NCI-H187 treated with DMSO at 0.1 percent for 48 hours (cell line): Measurements from ENCODE around the gene RALGPS1.
"Not testable (repeated sequence)": the region's sequence is repeated elsewhere in the genome, so short reads cannot be mapped to it uniquely, and the experiment has no call there.

Source experiments
- DNase-seq: peaks from one replicate; lab custom pipeline; 2025; lab: John Stamatoyannopoulos, UW

RALGPS1 gene

GRCh38 chr9:127137640-127138360 is 223.2 kb downstream of the RALGPS1 start:
- no peak for DNase-seq

DNA sequence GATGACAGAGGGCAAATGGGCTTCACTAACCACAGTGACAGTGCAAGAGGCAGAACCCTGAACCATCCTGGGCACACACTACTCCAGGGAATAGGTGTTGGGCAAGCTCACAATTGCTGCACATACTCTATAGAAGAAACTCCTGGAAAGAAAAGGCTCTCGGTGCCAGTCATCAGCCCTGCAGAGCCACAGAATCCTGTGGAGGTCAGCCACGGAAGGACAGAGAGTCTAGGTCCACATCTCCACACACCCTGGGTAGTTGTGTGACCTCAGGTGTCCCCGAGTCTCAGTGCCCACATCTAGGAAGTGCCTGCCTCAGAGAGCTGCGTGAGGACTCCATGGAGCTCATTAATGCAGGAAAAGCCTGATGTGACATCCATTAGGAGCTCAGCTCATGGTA is 223.9 kb downstream of the RALGPS1 start:
- no peak for DNase-seq

GRCh38 chr9:127139071-127139731 is 224.6 kb downstream of the RALGPS1 start:
- no peak for DNase-seq

GRCh38 chr9:127139775-127140174 is 225.2 kb downstream of the RALGPS1 start:
- no peak for DNase-seq

- no peak for DNase-seq
These were observed 225.6 kb downstream of the RALGPS1 start for GRCh38 chr9:127140181-127140580.

DNA sequence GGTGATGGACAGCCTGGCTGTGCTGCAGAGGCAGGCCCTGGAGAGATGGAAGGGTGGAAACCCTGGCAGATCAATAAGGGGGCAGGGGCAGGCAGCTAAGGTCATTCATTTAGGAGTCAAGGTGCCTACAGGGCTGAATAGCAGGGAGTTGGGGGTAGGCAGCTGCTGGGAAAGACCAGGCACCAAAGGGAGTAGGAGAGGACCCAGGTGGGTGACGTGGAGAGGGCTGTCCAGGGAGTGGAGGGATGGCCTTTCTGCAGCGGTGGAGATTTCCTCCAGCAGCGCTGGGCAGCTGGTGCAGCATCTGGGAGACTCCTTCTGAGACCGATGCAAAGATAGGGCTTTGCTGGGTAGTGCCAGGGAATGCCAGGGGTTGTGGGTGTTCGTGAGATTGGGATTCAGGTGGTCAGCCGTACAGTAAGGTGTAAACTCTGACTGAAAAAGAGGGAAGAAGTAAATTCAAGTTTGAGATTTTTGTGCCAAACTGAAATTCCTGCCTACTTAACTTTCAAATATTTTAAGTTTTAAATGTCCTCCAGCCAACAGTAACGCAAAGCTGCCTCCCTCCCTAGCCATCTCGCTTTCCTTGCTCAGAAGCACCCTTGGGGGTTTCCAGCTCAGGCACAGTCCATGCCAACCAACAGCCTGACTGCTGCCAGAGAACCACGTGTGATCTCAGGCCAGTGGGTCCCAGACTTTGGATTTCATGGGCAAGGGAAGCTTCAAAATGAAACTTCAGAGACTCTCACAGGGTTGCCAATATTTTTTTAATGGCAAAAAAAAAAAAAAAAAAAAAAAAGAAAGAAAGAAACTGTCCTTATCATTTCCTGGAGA is 226.5 kb downstream of the RALGPS1 start:
- DNase-seq, result no peak

GRCh38 chr9:127142291-127142690 is 227.7 kb downstream of the RALGPS1 start:
- no peak for DNase-seq

- no peak for DNase-seq
These were observed 228.4 kb downstream of the RALGPS1 start for GRCh38 chr9:127142931-127143464.

DNA sequence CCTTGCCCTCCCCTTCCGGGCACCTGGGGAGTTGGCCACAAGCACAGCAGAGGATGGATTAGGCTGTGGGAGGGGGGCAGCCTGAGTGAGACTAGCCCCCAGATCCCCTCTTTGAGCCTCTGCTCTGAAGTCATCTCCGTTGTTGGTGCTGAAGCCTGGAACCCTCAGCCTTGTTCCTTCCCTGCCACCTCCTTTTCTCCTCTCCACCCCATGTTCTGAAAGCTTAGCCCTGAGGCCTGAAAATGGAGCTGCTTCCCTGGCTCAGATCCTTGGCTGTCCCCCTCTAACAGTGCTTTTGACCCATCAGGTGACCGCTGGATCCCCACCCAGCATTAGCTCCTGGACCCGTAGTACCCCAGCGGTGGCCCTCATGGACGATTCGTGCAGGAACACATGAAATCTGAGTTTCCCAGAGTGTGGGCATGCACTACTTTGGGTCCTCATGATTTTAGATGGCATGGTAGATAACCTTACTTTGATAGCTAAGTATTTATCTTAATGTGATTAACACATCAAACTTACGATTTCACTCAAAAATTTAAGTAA is 229.4 kb downstream of the RALGPS1 start:
- no peak for DNase-seq

- DNase-seq, result no peak
These were observed 230.3 kb downstream of the RALGPS1 start for GRCh38 chr9:127144670-127145445.

DNA sequence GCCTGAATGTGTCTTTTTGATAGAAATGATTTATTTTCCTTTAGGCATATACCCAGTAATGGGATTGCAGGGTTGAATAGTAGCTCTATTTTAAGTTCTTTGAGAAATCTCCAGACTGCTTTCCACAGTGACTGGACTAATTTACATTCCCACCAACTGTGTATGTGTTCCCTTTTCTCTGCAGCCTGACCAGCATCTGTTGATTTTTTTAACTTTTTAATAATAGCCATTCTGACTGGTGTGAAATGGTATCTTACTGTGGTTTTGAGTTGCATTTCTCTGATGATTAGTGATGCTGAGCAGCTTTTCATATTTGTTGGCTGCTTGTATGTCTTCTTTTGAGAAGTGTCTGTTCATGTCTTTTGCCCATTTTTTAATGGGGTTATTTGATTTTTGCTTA is 232.3 kb downstream of the RALGPS1 start:
- DNase-seq, result not testable (repeated sequence)

DNA sequence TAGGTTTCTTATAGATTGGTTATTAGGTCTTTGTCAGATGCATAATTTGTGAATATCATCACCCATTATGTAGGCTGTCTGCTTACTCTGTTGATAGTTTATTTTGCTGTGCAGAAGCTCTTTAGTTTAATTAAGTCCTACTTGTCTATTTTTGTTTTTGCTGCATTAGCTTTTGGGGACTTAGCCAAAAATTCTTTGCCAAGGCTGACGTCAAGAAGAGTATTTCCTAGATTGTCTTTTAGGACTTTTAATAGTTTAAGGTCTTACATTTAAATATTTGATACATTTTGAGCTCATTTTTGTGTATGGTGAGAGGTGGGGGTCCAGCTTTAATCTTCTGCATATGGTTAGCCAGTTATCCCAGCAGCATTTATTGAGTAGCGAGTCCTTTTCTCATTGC is 232.7 kb downstream of the RALGPS1 start:
- no peak for DNase-seq

DNA sequence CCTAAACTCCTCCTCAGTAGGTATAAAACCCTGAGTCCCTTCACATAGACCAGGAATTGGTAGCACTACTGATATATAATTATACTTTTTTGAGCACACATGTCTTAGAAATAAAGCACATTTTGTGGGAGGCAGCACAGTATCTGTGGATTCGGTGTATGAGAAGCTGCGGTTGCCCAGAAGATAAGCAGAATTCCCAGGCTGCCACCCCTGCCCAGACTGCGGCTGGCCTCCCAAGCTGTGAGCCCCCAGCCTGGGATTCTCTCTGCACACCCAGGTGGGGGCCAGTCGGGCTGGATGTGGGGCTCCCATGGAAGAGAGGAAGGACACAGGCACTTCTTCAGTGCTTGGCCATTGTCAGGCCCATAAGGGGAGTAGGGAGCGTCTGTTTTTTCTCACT is 233.4 kb downstream of the RALGPS1 start:
- no peak for DNase-seq

- DNase-seq, result no peak
These were observed 234.4 kb downstream of the RALGPS1 start for GRCh38 chr9:127149010-127149409.

DNA sequence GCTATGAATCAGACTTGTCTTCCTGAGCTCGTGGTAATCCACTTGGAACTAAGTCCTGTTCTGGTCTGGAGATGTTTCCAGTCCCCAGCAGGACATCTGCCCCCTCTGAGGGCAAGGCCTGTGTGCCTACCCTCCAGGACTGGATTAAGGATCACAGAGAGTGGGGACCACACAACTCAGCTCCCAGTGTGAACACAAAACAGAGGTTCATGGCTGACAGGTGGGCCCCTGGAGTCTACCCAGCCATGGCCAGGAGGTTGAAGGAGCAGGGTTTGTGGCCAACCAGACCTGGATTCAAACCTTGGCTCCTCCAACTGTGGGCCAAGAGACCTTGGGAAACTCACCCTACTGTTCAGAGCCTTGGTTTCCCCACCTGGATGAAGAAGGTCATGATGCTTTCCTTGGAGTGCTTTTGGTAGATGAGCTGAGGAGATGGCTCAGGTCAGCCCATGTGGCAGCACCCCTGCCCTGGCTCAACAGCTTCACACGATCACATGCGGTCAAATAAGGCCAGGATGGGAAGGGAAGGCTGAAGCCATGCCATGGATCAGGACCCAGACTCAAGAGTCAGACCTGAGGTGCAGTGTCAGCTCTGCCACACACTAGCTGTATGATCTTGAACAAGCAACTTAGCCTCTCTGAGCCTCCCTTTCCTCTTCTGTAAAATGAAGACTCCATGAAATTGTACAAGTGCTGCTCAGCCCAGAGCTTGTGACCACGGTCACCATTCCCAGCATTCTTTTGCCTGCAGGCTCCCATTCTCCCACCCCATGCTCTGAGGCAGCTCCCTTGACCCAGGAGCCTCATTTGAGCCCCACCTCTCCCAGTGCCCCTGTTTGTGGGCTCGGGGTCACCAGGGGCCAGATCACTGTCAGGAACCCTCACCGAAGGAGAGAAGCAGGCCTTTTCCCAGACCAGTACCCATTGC is 235.1 kb downstream of the RALGPS1 start:
- no peak for DNase-seq

- DNase-seq, result no peak
These were observed 238.9 kb downstream of the RALGPS1 start for GRCh38 chr9:127153501-127153900.

GRCh38 chr9:127154003-127154389 is 239.4 kb downstream of the RALGPS1 start:
- no peak for DNase-seq

DNA sequence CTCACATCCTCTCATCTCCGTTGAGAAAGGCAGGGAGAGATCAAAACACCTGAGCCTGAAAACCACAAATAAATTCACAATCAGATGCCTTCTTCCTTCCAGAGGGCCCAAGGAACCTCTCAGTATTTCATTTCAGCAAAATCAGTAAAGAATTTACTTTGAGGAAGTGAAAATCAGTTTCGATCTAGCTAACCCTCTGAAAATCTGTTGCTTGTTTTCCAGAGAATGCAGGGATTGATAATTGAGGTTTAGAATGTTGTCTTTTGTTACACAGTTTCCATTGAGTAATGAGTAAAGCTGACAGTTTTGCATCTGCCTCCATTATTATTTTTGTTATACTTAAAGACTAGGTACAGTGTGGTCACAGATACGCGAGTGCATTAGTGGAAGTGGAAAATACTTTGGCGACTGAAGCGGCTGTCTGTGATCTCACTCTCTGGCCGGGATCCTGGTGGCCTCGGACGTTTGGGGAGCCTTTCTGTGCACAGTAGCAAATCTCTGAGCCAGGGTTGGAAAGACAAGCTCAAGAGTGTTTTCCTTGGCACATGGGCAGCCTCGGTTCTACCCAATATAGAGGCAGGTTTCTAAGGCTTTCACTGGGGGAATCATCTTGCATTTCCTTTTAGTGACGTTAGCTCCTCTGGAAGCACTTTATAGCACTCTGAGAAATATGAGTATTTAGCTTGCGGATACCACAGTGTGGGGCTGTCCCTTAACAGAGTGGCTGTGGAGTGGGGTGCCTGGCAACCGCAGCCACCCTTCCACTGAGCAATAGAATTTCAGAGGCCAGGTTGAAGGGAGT is 240.0 kb downstream of the RALGPS1 start:
- DNase-seq, result no peak

GRCh38 chr9:127155314-127155960 is 240.9 kb downstream of the RALGPS1 start:
- no peak for DNase-seq
